ENCODE results near the gene KIF21A. TPM values are rescaled to one million over a fixed set of nuclear protein-coding genes. Genes with fewer than 3 reads are reported as not detected.

Gene KIF21A
- total RNA-seq, 3 donors from 2014 or later (not counting 1 experiment from before 2014, with no cell fraction given), result 11.5 to 31.6 (median 18.0) TPM

DNA sequence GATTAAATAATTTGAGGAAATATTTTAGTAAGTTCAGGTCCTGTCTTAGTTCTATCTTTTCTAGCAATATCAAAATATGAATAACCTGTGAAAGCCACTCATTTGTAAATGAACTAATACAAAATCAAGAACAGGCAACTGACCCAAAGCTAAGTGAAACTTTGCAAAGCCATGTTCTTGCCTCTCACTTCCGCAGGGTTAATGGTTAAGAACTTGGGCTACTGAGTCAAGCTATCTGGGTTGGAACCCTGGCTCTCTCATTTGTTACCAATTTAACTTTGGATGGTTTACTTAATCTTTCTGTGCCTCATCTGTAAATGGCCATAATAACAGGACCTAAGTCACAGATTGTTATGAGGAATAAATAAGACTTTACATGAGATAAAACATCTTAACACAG, 2.8 kb downstream of the KIF21A start:
- no peaks in the 10 kb centered on the region for H3K36me3 ChIP-seq (ENCODE audit: control insufficient read depth, insufficient read depth, low read length)
- TF ChIP-seq, protein P1, sequence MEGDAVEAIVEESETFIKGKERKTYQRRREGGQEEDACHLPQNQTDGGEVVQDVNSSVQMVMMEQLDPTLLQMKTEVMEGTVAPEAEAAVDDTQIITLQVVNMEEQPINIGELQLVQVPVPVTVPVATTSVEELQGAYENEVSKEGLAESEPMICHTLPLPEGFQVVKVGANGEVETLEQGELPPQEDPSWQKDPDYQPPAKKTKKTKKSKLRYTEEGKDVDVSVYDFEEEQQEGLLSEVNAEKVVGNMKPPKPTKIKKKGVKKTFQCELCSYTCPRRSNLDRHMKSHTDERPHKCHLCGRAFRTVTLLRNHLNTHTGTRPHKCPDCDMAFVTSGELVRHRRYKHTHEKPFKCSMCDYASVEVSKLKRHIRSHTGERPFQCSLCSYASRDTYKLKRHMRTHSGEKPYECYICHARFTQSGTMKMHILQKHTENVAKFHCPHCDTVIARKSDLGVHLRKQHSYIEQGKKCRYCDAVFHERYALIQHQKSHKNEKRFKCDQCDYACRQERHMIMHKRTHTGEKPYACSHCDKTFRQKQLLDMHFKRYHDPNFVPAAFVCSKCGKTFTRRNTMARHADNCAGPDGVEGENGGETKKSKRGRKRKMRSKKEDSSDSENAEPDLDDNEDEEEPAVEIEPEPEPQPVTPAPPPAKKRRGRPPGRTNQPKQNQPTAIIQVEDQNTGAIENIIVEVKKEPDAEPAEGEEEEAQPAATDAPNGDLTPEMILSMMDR (IDR thresholded peaks at IDR 0.05), result no peak
- H3K27me3 Mint-ChIP-seq (ENCODE audit: low read depth in 2 of 2), result peaks cover 0 to 4% of the 10 kb centered on the region in 2 donors
- no peak overlapping the region for H3K4me3 Mint-ChIP-seq
- WGBS (ENCODE audit: insufficient coverage), result 100% methylated on average over 1 of the region's 1 CpG
- H3K4me3 ChIP-seq (ENCODE audit: low read length), result no peak overlapping the region
- no peaks in the 10 kb centered on the region for H3K27me3 ChIP-seq (ENCODE audit: control insufficient read depth, insufficient read depth, low read length)
- H3K9me3 Mint-ChIP-seq, result no peaks in the 10 kb centered on the region
- H3K36me3 Mint-ChIP-seq, result no peaks in the 10 kb centered on the region
- H3K4me1 Mint-ChIP-seq, result peaks cover 20 to 25% of the 10 kb centered on the region in 2 donors
- DNase-seq (no peak), ATAC-seq (no peak)
- H3K9me3 ChIP-seq (ENCODE audit: control insufficient read depth, insufficient read depth, low read length), result no peaks in the 10 kb centered on the region
- no peak overlapping the region for H3K27ac ChIP-seq (ENCODE audit: low read length)
- H3K4me1 ChIP-seq (ENCODE audit: control insufficient read depth, insufficient read depth, low read length), result peaks cover 10% of the 10 kb centered on the region
- intact Hi-C loops (cut with micrococcal nuclease), result loop anchor here (5.0 kb wide), 1 partner anchor 1123 kb away; the partner anchor contains the start of gene ALG10B
- H3K27ac Mint-ChIP-seq, result no peak overlapping the region

DNA sequence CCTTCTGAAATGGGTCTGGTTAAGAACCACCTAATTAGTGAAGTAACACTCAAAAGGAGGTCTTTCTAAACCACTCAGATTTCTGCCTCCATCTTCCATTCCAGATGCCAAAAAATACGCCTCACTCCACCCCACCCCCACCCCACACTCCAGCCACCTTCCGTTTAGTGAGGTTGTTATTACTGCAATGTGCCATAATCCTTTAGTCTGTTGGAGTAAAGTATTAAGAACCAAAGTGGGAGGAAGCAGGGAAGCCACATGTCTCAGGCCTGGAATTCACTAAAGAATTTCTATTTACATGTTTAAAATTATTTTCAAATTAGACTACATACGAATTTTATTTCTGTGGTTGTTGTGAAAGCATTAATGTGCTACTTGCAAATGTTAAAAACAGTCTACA, 7.4 kb downstream of the KIF21A start:
- no peak for ATAC-seq
- TF ChIP-seq, protein P1 (IDR thresholded peaks at IDR 0.05), result no peak

DNA sequence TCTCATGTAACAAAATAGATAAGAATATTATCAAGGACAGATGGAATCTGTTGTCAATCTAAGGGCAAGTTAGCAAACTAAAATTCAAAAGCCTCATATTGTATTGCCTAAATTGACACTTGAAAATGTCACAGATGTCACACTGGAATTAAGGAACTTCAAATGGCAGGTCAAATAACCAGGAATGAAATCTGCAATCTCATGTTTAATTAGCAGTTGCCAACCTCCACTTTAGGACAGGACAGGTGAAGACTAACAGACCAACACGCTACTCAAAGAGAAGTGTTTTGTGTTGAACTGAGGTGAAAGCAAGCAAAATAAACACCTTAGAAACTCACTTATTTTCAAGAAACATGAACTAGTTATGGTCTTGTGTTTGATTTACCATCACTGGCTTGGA, 11.1 kb downstream of the KIF21A start:
- ATAC-seq (no peak), DNase-seq (no peak)
- H3K4me1 Mint-ChIP-seq, result peaks cover 9 to 18% of the 10 kb centered on the region in 2 donors
- H3K4me1 ChIP-seq (ENCODE audit: control insufficient read depth, insufficient read depth, low read length), result no peaks in the 10 kb centered on the region
- no peak overlapping the region for H3K4me3 Mint-ChIP-seq
- intact Hi-C loops (cut with micrococcal nuclease), result no loop called here
- no peaks in the 10 kb centered on the region for H3K36me3 ChIP-seq (ENCODE audit: control insufficient read depth, insufficient read depth, low read length)
- no peaks in the 10 kb centered on the region for H3K36me3 Mint-ChIP-seq
- H3K9me3 ChIP-seq (ENCODE audit: control insufficient read depth, insufficient read depth, low read length), result no peaks in the 10 kb centered on the region
- no peak overlapping the region for H3K27ac Mint-ChIP-seq
- H3K27me3 Mint-ChIP-seq (ENCODE audit: low read depth in 2 of 2), result no peaks in the 10 kb centered on the region
- H3K27ac ChIP-seq (ENCODE audit: low read length), result no peak overlapping the region
- WGBS (ENCODE audit: insufficient coverage), result no CpG with 5 or more reads among the region's 1 CpG
- TF ChIP-seq, protein P1 (IDR thresholded peaks at IDR 0.05), result no peak
- no peak overlapping the region for H3K4me3 ChIP-seq (ENCODE audit: low read length)
- no peaks in the 10 kb centered on the region for H3K27me3 ChIP-seq (ENCODE audit: control insufficient read depth, insufficient read depth, low read length)
- no peaks in the 10 kb centered on the region for H3K9me3 Mint-ChIP-seq

More for the DNA sequence above, 7.4 kb downstream of the KIF21A start:
- H3K4me1 Mint-ChIP-seq, result peaks cover 4 to 7% of the 10 kb centered on the region in 2 donors
- no peaks in the 10 kb centered on the region for H3K27me3 Mint-ChIP-seq (ENCODE audit: low read depth in 2 of 2)
- Histone ChIP-seq H3K4me3 (ENCODE audit: low read length) (no peak overlapping the region), H3K36me3 (ENCODE audit: control insufficient read depth, insufficient read depth, low read length) (no peaks in the 10 kb centered on the region), H3K4me1 (ENCODE audit: control insufficient read depth, insufficient read depth, low read length) (no peaks in the 10 kb centered on the region), H3K9me3 (ENCODE audit: control insufficient read depth, insufficient read depth, low read length) (no peaks in the 10 kb centered on the region), H3K27me3 (ENCODE audit: control insufficient read depth, insufficient read depth, low read length) (no peaks in the 10 kb centered on the region), H3K27ac (ENCODE audit: low read length) (no peak overlapping the region)
- intact Hi-C loops (cut with micrococcal nuclease), result no loop called here
- no peak for DNase-seq
- H3K36me3 Mint-ChIP-seq, result no peaks in the 10 kb centered on the region
- no peak overlapping the region for H3K27ac Mint-ChIP-seq
- H3K4me3 Mint-ChIP-seq, result no peak overlapping the region
- H3K9me3 Mint-ChIP-seq, result no peaks in the 10 kb centered on the region
- 100% methylated on average over 2 of the region's 3 CpGs for WGBS (ENCODE audit: insufficient coverage)
